OCI-LY1 (cell line): ENCODE data around the gene ATF7IP2.
"Not testable (repeated sequence)": the region's sequence is repeated elsewhere in the genome, so short reads cannot be mapped to it uniquely, and the experiment has no call there.

ENCODE experiments used
- EZH2 ChIP-seq: fragments of 200-600 bp; sonication (generic), shearing (Covaris generic); IDR thresholded peaks from 2 replicates; pipeline ENCODE4 v1.8.0; 2017; ENCODE audit warnings: borderline replicate concordance, mixed run types, mild to moderate bottlenecking, antibody characterized with exemption, low read length, moderate library complexity, mixed read lengths
- TF ChIP-seq, protein P1 (sequence below): fragments of 200-600 bp; sonication (generic), shearing (Covaris generic); IDR thresholded peaks from 2 replicates; pipeline ENCODE4 v1.5.1; 2017; ENCODE audit warnings: mild to moderate bottlenecking, antibody characterized with exemption, low read length, moderate library complexity, mixed read lengths

GRCh38 chr16:10476636-10477035 lies 90.8 kb downstream of the ATF7IP2 start:
- TF ChIP-seq, protein P1, sequence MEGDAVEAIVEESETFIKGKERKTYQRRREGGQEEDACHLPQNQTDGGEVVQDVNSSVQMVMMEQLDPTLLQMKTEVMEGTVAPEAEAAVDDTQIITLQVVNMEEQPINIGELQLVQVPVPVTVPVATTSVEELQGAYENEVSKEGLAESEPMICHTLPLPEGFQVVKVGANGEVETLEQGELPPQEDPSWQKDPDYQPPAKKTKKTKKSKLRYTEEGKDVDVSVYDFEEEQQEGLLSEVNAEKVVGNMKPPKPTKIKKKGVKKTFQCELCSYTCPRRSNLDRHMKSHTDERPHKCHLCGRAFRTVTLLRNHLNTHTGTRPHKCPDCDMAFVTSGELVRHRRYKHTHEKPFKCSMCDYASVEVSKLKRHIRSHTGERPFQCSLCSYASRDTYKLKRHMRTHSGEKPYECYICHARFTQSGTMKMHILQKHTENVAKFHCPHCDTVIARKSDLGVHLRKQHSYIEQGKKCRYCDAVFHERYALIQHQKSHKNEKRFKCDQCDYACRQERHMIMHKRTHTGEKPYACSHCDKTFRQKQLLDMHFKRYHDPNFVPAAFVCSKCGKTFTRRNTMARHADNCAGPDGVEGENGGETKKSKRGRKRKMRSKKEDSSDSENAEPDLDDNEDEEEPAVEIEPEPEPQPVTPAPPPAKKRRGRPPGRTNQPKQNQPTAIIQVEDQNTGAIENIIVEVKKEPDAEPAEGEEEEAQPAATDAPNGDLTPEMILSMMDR: not testable (repeated sequence)
- not testable (repeated sequence) for TF ChIP-seq EZH2
